SU-DHL-6 (cell line): ENCODE results near the gene TSPAN17.

Experiments used
- H2AFZ ChIP-seq: fragments of 200-600 bp; sonication (generic); 2 replicates; pipeline ENCODE4 v1.6.1; 2014; ENCODE audit warnings: low read depth, mild to moderate bottlenecking, moderate library complexity, mixed read lengths, antibody characterized with exemption, low read length; ENCODE audit not compliant: severe bottlenecking
- H3F3A ChIP-seq: fragments of 200-600 bp; shearing (Covaris generic); 2 replicates; pipeline ENCODE4 v1.6.0; 2016; ENCODE audit warnings: antibody characterized with exemption, mild to moderate bottlenecking; ENCODE audit not compliant: insufficient read depth
- H3K27ac ChIP-seq: fragments of 200-600 bp; sonication (generic); 2 replicates; pipeline ENCODE4 v1.5.1; 2016; ENCODE audit warnings: low read depth, mild to moderate bottlenecking, low read length, moderate library complexity, mixed read lengths
- H3K27me3 ChIP-seq: fragments of 200-600 bp; sonication (generic), shearing (Covaris generic); 2 replicates; pipeline ENCODE4 v1.6.0; 2014; ENCODE audit warnings: mild to moderate bottlenecking, low read length
- H3K36me3 ChIP-seq: fragments of 200-600 bp; sonication (generic); 2 replicates; pipeline ENCODE4 v1.6.1; 2014; ENCODE audit warnings: mild to moderate bottlenecking, low read length, mixed read lengths
- H3K4me2 ChIP-seq: fragments of 300-600, 200-600 bp; shearing (Covaris generic), sonication (generic); 2 replicates; pipeline ENCODE4 v1.6.0; 2014; ENCODE audit warnings: low read length, low read depth, mild to moderate bottlenecking; ENCODE audit not compliant: poor library complexity, severe bottlenecking
- H3K4me3 ChIP-seq: fragments of 200-600 bp; sonication (generic); 2 replicates; pipeline ENCODE4 v1.5.1; 2014; ENCODE audit warnings: antibody characterized with exemption, low read length, mild to moderate bottlenecking, mixed read lengths; ENCODE audit not compliant: insufficient read depth, poor library complexity, severe bottlenecking
- H3K79me2 ChIP-seq: fragments of 200-600 bp; sonication (generic); 2 replicates; pipeline ENCODE4 v1.6.1; 2014; ENCODE audit warnings: mild to moderate bottlenecking, low read length, moderate library complexity; ENCODE audit not compliant: insufficient read depth
- H3K9ac ChIP-seq: fragments of 200-600 bp; sonication (generic); 2 replicates; pipeline ENCODE4 v1.7.0; 2014; ENCODE audit warnings: mild to moderate bottlenecking, low read length
- H3K9me2 ChIP-seq: fragments of 200-600 bp; sonication (generic); replicated peaks from 2 replicates; pipeline ENCODE4 v1.6.1; 2014; ENCODE audit warnings: low read length; ENCODE audit not compliant: insufficient read depth
- H3K9me3 ChIP-seq: fragments of 200-600 bp; sonication (generic); 2 replicates; pipeline ENCODE4 v1.6.1; 2014; ENCODE audit warnings: low read length, mixed read lengths; ENCODE audit not compliant: insufficient read depth
- H4K20me1 ChIP-seq: fragments of 200-600 bp; sonication (generic); 2 replicates; pipeline ENCODE4 v1.6.1; 2014; ENCODE audit warnings: low read depth, mild to moderate bottlenecking, antibody characterized with exemption, low read length, moderate library complexity, mixed read lengths
- EZH2phosphoT487 ChIP-seq: fragments of 200-600 bp; sonication (generic), shearing (Covaris generic); conservative IDR thresholded peaks from 2 replicates; pipeline ENCODE4 v1.6.1; 2018; ENCODE audit warnings: mild to moderate bottlenecking, antibody characterized with exemption, low read length, moderate library complexity, mixed read lengths
- TF ChIP-seq, protein P1 (sequence below): fragments of 200-600 bp; sonication (generic); IDR thresholded peaks from one replicate; pipeline ENCODE4 v1.5.1; 2017; ENCODE audit warnings: antibody characterized with exemption, mild to moderate bottlenecking, low read length, moderate library complexity; ENCODE audit not compliant: insufficient read depth, poor library complexity, severe bottlenecking

The TSPAN17 gene

DNA sequence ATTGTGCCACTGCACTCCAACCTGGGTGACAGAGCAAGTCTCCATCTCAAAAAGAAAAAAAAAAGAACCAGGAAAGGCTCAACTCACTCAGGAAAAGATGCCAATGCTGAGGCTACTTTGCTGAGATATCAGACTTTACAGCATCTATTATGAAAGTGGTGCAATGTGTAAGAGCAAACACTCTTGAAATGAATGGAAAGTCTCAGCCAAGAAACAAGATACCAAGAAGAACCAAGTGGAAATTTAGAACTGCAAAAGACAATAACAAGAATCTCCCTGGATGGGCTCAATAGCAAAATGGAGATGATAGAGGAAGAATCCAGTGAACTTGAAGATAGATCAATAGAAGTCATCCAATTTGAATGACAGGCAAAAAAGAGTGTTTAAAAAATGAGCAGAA, 37.7 kb downstream of the TSPAN17 start:
- no peak overlapping the region for H2AFZ ChIP-seq
- no peak overlapping the region for H3K27ac ChIP-seq
- H3K27me3 ChIP-seq = no peaks in the 10 kb centered on the region
- no peaks in the 10 kb centered on the region for H3K9me2 ChIP-seq
- H3K9ac ChIP-seq = no peak overlapping the region
- TF ChIP-seq, protein P1, sequence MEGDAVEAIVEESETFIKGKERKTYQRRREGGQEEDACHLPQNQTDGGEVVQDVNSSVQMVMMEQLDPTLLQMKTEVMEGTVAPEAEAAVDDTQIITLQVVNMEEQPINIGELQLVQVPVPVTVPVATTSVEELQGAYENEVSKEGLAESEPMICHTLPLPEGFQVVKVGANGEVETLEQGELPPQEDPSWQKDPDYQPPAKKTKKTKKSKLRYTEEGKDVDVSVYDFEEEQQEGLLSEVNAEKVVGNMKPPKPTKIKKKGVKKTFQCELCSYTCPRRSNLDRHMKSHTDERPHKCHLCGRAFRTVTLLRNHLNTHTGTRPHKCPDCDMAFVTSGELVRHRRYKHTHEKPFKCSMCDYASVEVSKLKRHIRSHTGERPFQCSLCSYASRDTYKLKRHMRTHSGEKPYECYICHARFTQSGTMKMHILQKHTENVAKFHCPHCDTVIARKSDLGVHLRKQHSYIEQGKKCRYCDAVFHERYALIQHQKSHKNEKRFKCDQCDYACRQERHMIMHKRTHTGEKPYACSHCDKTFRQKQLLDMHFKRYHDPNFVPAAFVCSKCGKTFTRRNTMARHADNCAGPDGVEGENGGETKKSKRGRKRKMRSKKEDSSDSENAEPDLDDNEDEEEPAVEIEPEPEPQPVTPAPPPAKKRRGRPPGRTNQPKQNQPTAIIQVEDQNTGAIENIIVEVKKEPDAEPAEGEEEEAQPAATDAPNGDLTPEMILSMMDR = no peak
- no peak for TF ChIP-seq EZH2phosphoT487
- H4K20me1 ChIP-seq = no peaks in the 10 kb centered on the region
- peaks cover 10% of the 10 kb centered on the region; the same call in 1 of the 2 replicates for H3K9me3 ChIP-seq
- H3K4me2 ChIP-seq = no peak overlapping the region
- H3K4me3 ChIP-seq = no peak overlapping the region
- H3K36me3 ChIP-seq = no peaks in the 10 kb centered on the region
- H3F3A ChIP-seq = no peaks in the 10 kb centered on the region
- no peaks in the 10 kb centered on the region for H3K79me2 ChIP-seq

DNA sequence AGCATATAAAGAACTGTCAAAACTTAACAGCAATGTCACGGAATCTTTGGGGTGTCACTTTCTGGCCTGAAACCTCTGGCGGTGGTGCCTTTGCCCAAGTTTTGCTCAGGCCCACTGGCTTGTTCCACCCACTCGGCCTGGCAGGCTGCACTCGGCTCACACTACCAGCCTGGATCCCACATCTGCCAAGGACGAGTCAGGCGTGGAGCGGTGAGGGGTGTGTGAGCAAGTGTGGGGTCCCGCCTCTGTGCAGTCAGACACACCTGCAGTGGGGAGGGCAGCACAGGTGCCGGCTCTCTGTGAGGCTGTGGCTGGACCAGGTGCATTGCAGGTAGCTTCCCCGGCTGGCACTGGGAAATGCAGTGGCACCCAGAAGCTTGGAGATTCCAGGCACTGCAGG, 40.0 kb downstream of the TSPAN17 start:
- H3K4me3 ChIP-seq = no peak overlapping the region
- H3K9ac ChIP-seq = no peak overlapping the region
- no peaks in the 10 kb centered on the region for H3K27me3 ChIP-seq
- H3K79me2 ChIP-seq = no peaks in the 10 kb centered on the region
- no peaks in the 10 kb centered on the region for H3K9me2 ChIP-seq
- H2AFZ ChIP-seq = no peak overlapping the region
- H3K9me3 ChIP-seq = peaks cover 10% of the 10 kb centered on the region; the same call in 1 of the 2 replicates
- no peaks in the 10 kb centered on the region for H3F3A ChIP-seq
- no peaks in the 10 kb centered on the region for H4K20me1 ChIP-seq
- H3K27ac ChIP-seq = no peak overlapping the region
- no peaks in the 10 kb centered on the region for H3K36me3 ChIP-seq
- no peak for TF ChIP-seq EZH2phosphoT487
- TF ChIP-seq, protein P1 = no peak
- no peak overlapping the region for H3K4me2 ChIP-seq

DNA sequence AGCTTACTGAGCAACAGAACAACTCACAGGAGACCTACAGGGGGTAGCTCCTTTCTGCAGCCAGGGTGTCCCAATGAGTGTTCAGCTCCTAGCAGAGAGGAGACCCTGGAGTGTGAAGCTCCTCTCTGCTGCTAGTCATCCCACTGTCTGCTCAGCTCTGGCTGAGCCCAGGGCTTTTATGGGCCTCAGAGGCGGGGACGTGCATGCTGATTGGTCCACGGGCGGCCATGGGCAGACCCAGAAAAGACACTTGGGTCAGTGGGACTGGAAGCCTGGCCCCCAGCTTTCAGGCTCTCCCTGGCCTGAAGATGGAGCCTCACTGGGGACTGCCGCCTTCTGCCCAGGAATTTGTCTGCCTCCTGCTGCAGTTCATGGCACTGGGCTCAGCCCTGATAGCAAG, 40.6 kb downstream of the TSPAN17 start:
- Histone ChIP-seq H3K27ac (no peak overlapping the region), H4K20me1 (no peaks in the 10 kb centered on the region), H3K9me2 (no peaks in the 10 kb centered on the region), H3K4me2 (no peak overlapping the region), H3F3A (no peaks in the 10 kb centered on the region), H2AFZ (no peak overlapping the region), H3K4me3 (no peak overlapping the region), H3K9me3 (peaks cover 10% of the 10 kb centered on the region; the same call in 1 of the 2 replicates), H3K27me3 (no peaks in the 10 kb centered on the region), H3K36me3 (no peaks in the 10 kb centered on the region), H3K9ac (no peak overlapping the region), H3K79me2 (no peaks in the 10 kb centered on the region)
- TF ChIP-seq EZH2phosphoT487 = no peak
- TF ChIP-seq, protein P1 = no peak
